ENCODE data around the gene OLFM4.

The OLFM4 gene, protein sequence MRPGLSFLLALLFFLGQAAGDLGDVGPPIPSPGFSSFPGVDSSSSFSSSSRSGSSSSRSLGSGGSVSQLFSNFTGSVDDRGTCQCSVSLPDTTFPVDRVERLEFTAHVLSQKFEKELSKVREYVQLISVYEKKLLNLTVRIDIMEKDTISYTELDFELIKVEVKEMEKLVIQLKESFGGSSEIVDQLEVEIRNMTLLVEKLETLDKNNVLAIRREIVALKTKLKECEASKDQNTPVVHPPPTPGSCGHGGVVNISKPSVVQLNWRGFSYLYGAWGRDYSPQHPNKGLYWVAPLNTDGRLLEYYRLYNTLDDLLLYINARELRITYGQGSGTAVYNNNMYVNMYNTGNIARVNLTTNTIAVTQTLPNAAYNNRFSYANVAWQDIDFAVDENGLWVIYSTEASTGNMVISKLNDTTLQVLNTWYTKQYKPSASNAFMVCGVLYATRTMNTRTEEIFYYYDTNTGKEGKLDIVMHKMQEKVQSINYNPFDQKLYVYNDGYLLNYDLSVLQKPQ

GRCh38 chr13:53028637-53029203, at the start of gene OLFM4:
OLFM4 (plus strand) TSS chr13:53028813; CDS start chr13:53028837, 24 bp downstream.
- in situ Hi-C loops (cut with HindIII; ENCODE audit: low pct_ligation_motif_present, low sequenced_read_pairs), result no loop called here
- no peak for TF ChIP-seq CTCF (IDR thresholded peaks at IDR 0.05; ENCODE audit: low read depth, low read length, missing control alignments)
- no peak within 1 kb of the TSS for H3K27ac ChIP-seq
- H3K27me3 ChIP-seq (replicated peaks), result no peaks in the 10 kb centered on the region
- DNase-seq, result no peak
- H3K4me3 ChIP-seq (ENCODE audit: low read depth, low read length), result no peak within 1 kb of the TSS
- H3K36me3 ChIP-seq (replicated peaks), result no peaks in the 10 kb centered on the region

DNA sequence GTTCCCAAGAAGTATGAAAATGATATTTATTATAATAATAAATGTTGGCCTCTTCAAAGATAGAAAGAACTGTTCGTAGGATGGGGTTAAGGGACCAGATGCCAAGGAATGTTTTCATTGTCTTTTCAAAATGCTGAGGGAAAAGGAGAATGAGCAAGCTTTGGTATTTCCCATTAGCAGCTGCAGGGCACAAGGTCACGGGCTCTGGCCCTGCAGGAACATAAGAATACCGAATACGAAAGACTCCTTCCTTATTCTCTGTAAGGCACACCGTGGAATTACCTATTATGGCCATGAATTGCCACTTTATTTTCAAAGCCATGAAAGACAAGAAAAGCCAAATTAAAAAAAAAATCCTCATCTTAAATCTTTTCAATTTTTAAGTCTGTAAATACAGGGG, 49.6 kb upstream of the OLFM4 start:
- no peaks in the 10 kb centered on the region for H3K27me3 ChIP-seq (replicated peaks)
- in situ Hi-C loops (cut with HindIII; ENCODE audit: low pct_ligation_motif_present, low sequenced_read_pairs), result no loop called here
- no peak overlapping the region for H3K27ac ChIP-seq

DNA sequence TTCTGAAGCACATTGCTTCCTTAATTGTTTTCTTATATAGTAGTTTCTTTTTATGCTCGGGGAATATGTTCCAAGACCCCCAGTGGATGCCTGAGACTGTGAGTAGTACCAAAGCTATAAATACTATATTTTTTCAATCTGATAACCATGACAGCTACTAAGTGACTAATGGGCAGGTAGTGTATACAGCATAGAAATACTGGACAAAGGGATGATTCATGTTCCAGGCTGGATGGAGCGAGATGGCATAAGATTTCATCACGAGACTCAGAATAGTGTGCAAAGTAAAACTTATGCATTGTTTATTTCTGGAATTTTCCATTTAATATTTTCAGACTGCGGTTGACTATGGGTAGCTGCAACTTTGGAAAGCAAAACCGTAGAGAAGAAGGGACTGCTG, 47.9 kb upstream of the OLFM4 start:
- H3K4me3 ChIP-seq (ENCODE audit: low read depth, low read length), result no peak overlapping the region
- no peak for DNase-seq
- in situ Hi-C loops (cut with HindIII; ENCODE audit: low pct_ligation_motif_present, low sequenced_read_pairs), result no loop called here
- H3K36me3 ChIP-seq (replicated peaks), result no peaks in the 10 kb centered on the region
- H3K27ac ChIP-seq, result no peak overlapping the region
- no peaks in the 10 kb centered on the region for H3K27me3 ChIP-seq (replicated peaks)
- TF ChIP-seq CTCF (IDR thresholded peaks at IDR 0.05; ENCODE audit: low read depth, low read length, missing control alignments), result no peak

More for the DNA sequence above, 49.6 kb upstream of the OLFM4 start:
- DNase-seq, result no peak
- TF ChIP-seq CTCF (IDR thresholded peaks at IDR 0.05; ENCODE audit: low read depth, low read length, missing control alignments), result no peak
- H3K36me3 ChIP-seq (replicated peaks), result no peaks in the 10 kb centered on the region
- no peak overlapping the region for H3K4me3 ChIP-seq (ENCODE audit: low read depth, low read length)

DNA sequence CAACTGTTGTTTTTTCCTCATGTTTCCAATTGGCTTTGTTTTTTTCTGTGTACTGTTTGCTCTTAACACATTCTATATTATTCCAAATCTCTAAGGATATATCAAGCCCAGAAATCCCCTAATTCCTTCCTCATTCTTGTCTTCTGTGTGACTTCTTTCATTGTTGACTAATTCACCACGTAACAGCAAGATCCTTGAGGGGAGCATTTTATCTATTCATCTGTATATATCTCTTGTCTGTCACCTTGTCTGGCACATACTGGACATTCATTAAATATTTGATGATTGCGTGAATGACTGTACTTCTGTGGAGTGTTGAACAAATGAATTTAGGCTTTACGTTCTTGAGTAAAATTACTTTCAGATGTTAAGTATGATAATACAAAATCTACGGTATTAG, 44.8 kb upstream of the OLFM4 start:
- no peak for DNase-seq
- in situ Hi-C loops (cut with HindIII; ENCODE audit: low pct_ligation_motif_present, low sequenced_read_pairs), result no loop called here
- Histone ChIP-seq H3K36me3 (replicated peaks) (no peaks in the 10 kb centered on the region), H3K27me3 (replicated peaks) (no peaks in the 10 kb centered on the region), H3K4me3 (ENCODE audit: low read depth, low read length) (no peak overlapping the region), H3K27ac (no peak overlapping the region)
- no peak for TF ChIP-seq CTCF (IDR thresholded peaks at IDR 0.05; ENCODE audit: low read depth, low read length, missing control alignments)

DNA sequence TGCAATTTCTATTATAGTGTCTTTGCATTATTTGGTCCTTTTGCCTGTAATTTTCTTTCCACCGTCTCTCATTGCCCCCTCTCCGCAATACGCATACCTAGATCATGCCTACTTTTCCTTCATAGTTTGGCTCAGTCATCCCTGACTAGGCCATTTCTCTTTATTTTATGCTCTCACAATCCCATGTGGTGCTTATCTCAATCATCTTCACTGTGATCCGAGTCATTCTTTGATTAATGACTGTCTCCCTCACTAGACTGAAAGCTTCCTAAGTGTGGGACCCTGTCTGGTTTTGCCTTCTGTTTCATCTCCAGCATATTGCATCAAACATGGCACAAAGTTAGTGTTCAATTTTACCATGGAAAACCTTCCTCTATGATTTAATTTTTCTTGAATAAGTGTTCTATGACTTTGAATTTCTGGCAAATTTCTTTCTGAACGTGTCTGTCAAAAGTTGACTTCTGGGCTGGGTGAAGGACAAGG, 43.7 kb upstream of the OLFM4 start:
- H3K36me3 ChIP-seq (replicated peaks), result no peaks in the 10 kb centered on the region
- no peak for TF ChIP-seq CTCF (IDR thresholded peaks at IDR 0.05; ENCODE audit: low read depth, low read length, missing control alignments)
- no peak overlapping the region for H3K27ac ChIP-seq
- H3K4me3 ChIP-seq (ENCODE audit: low read depth, low read length), result no peak overlapping the region
- H3K27me3 ChIP-seq (replicated peaks), result no peaks in the 10 kb centered on the region
- DNase-seq, result no peak
- in situ Hi-C loops (cut with HindIII; ENCODE audit: low pct_ligation_motif_present, low sequenced_read_pairs), result no loop called here
